Loucy (cell line): ENCODE measurements around the gene NUDT9.
"Not testable (repeated sequence)": the region's sequence is repeated elsewhere in the genome, so short reads cannot be mapped to it uniquely, and the experiment has no call there.

Source experiments
- H2AFZ ChIP-seq: fragments of 200-600 bp; sonication (generic); 2 replicates; pipeline ENCODE4 v1.6.0; 2016; ENCODE audit warnings: antibody characterized with exemption, mild to moderate bottlenecking, low read length, moderate library complexity
- H3F3A ChIP-seq: fragments of 200-600 bp; 2 replicates; pipeline ENCODE4 v1.6.0; 2016; ENCODE audit warnings: antibody characterized with exemption, low read depth, mild to moderate bottlenecking
- H3K27me3 ChIP-seq: fragments of 200-600 bp; sonication (generic); 2 replicates; pipeline ENCODE4 v1.6.1; 2014; ENCODE audit warnings: low read length, mild to moderate bottlenecking; ENCODE audit not compliant: insufficient read depth, poor library complexity, severe bottlenecking
- H3K36me3 ChIP-seq: fragments of 200-600 bp; sonication (generic); 2 replicates; pipeline ENCODE4 v1.6.1; 2016; ENCODE audit warnings: low read length; ENCODE audit not compliant: insufficient read depth
- H3K4me1 ChIP-seq: fragments of 200-600 bp; sonication (generic); 2 replicates; pipeline ENCODE4 v1.5.1; 2014; ENCODE audit warnings: low read length, mild to moderate bottlenecking; ENCODE audit not compliant: insufficient read depth, poor library complexity, severe bottlenecking
- H3K4me2 ChIP-seq: fragments of 200-600 bp; sonication (generic); 2 replicates; pipeline ENCODE4 v1.6.0; 2014; ENCODE audit warnings: antibody characterized with exemption, low read length, low read depth, mild to moderate bottlenecking; ENCODE audit not compliant: poor library complexity, severe bottlenecking
- H3K4me3 ChIP-seq: fragments of 200-600 bp; sonication (generic); 2 replicates; pipeline ENCODE4 v1.5.1; 2014; ENCODE audit warnings: low read length, mild to moderate bottlenecking, mixed read lengths; ENCODE audit not compliant: poor library complexity, severe bottlenecking
- H3K79me2 ChIP-seq: fragments of 200-600 bp; sonication (generic); 2 replicates; pipeline ENCODE4 v1.6.1; 2014; ENCODE audit warnings: low read length; ENCODE audit not compliant: insufficient read depth
- H3K9ac ChIP-seq: fragments of 200-600 bp; sonication (generic); 2 replicates; pipeline ENCODE4 v1.6.0; 2014; ENCODE audit warnings: mild to moderate bottlenecking, low read depth, low read length, moderate library complexity; ENCODE audit not compliant: poor library complexity, severe bottlenecking
- H3K9me2 ChIP-seq: fragments of 200-600 bp; sonication (generic); replicated peaks from 2 replicates; pipeline ENCODE4 v1.6.1; 2016; ENCODE audit warnings: low read depth, low read length, mixed read lengths
- H3K9me3 ChIP-seq: fragments of 200-600 bp; sonication (generic); 2 replicates; pipeline ENCODE4 v1.6.1; 2014; ENCODE audit warnings: mild to moderate bottlenecking, antibody characterized with exemption, low read length, low read depth; ENCODE audit not compliant: insufficient read depth
- H4K20me1 ChIP-seq: fragments of 200-600 bp; sonication (generic); 2 replicates; pipeline ENCODE4 v1.6.0; 2014; ENCODE audit warnings: antibody characterized with exemption, low read length, mild to moderate bottlenecking; ENCODE audit not compliant: insufficient read depth, poor library complexity, severe bottlenecking
- EZH2phosphoT487 ChIP-seq: fragments of 200-600 bp; IDR thresholded peaks from 2 replicates; pipeline ENCODE4 v1.6.1; 2018; ENCODE audit warnings: antibody characterized with exemption, mild to moderate bottlenecking, moderate library complexity, borderline replicate concordance
- TF ChIP-seq, protein P1 (sequence below): fragments of 200-600 bp; sonication (generic); conservative IDR thresholded peaks from 2 replicates; pipeline ENCODE4 v1.5.1; 2014; ENCODE audit warnings: mild to moderate bottlenecking, antibody characterized with exemption, low read length

The NUDT9 gene

DNA sequence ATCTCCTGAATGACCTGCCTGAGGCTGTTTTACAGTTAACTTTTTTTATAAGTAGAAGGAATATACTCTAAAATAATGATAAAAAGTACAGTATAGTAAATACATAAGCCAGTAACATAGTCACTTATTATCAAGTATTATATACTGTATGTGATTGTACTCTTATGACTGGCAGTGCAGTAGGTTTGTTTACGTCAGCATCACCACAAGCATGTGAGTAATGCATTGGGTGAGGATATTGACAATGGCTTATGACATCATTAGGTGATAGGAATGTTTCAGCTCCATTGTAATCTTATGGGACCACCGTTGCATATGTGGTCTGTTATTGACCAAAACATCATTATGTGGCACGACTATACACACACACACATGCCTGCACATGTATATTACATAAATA is 20.5 kb downstream of the NUDT9 start:
- peaks cover 22% of the 10 kb centered on the region; the same call in 1 of the 2 replicates for H3K36me3 ChIP-seq
- TF ChIP-seq, protein P1, sequence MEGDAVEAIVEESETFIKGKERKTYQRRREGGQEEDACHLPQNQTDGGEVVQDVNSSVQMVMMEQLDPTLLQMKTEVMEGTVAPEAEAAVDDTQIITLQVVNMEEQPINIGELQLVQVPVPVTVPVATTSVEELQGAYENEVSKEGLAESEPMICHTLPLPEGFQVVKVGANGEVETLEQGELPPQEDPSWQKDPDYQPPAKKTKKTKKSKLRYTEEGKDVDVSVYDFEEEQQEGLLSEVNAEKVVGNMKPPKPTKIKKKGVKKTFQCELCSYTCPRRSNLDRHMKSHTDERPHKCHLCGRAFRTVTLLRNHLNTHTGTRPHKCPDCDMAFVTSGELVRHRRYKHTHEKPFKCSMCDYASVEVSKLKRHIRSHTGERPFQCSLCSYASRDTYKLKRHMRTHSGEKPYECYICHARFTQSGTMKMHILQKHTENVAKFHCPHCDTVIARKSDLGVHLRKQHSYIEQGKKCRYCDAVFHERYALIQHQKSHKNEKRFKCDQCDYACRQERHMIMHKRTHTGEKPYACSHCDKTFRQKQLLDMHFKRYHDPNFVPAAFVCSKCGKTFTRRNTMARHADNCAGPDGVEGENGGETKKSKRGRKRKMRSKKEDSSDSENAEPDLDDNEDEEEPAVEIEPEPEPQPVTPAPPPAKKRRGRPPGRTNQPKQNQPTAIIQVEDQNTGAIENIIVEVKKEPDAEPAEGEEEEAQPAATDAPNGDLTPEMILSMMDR, result no peak
- TF ChIP-seq EZH2phosphoT487, result no peak
- H3K4me1 ChIP-seq, result no peaks in the 10 kb centered on the region

DNA sequence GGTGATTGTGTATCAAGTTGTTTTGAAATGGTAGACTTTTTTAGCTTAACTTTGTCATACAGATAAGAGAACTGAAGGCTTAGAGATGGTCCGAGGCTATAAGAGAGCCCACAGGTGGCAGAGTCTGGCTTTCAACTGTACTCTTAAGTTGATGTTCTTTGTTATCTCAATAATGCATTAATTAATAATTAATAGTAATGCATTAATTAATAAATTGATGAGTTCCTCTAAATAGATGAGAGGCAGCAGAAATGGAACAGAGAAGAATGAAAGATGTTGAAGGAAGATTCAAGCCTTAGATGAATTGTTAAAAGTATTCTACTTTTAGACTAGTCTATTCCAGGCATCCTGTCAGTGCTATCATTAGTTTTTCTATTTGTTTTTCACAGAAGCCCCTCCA is 22.4 kb downstream of the NUDT9 start:
- H3K9ac ChIP-seq, result no peak overlapping the region
- H3K4me3 ChIP-seq, result no peak overlapping the region
- H3K9me2 ChIP-seq, result no peaks in the 10 kb centered on the region
- H2AFZ ChIP-seq, result no peak overlapping the region
- H3K27me3 ChIP-seq, result no peaks in the 10 kb centered on the region
- peaks cover 11% of the 10 kb centered on the region; the same call in 1 of the 2 replicates for H3K36me3 ChIP-seq
- no peaks in the 10 kb centered on the region for H3K79me2 ChIP-seq
- H3F3A ChIP-seq, result no peaks in the 10 kb centered on the region
- no peaks in the 10 kb centered on the region for H3K4me1 ChIP-seq
- H3K9me3 ChIP-seq, result no peaks in the 10 kb centered on the region
- TF ChIP-seq, protein P1, result no peak
- TF ChIP-seq EZH2phosphoT487, result no peak
- H4K20me1 ChIP-seq, result no peaks in the 10 kb centered on the region
- no peak overlapping the region for H3K4me2 ChIP-seq

More for the DNA sequence above, 20.5 kb downstream of the NUDT9 start:
- Histone ChIP-seq H3K9me3 (no peaks in the 10 kb centered on the region), H3K79me2 (no peaks in the 10 kb centered on the region), H3K9me2 (no peaks in the 10 kb centered on the region), H2AFZ (no peak overlapping the region), H3F3A (no peaks in the 10 kb centered on the region), H3K9ac (no peak overlapping the region), H4K20me1 (no peaks in the 10 kb centered on the region), H3K4me2 (no peak overlapping the region), H3K27me3 (no peaks in the 10 kb centered on the region), H3K4me3 (no peak overlapping the region)

DNA sequence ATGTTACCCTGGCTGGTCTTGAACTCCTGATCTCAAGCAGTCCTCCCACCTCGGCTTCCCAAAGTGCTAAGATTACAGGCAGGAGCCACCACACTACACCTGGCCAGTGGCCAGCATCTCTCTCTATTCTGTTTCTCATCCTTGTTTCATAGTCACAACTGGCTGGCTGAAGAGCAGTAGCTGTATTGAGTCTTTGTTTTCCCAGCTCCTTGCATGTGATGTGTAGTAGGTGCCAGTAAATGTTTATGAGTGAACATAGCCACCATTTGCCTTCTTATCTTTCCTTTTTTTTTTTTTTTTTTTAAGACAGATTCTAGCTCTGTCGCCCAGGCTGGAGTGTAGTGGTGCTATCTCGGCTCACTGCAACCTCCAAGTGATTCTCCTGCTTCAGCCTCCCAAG is 23.6 kb downstream of the NUDT9 start:
- TF ChIP-seq EZH2phosphoT487, result no peak
- TF ChIP-seq, protein P1, result no peak
- Histone ChIP-seq H4K20me1 (no peaks in the 10 kb centered on the region), H2AFZ (no peak overlapping the region), H3K4me1 (no peaks in the 10 kb centered on the region), H3K9ac (no peak overlapping the region), H3K4me2 (no peak overlapping the region), H3K79me2 (no peaks in the 10 kb centered on the region), H3F3A (no peaks in the 10 kb centered on the region), H3K9me2 (no peaks in the 10 kb centered on the region), H3K36me3 (peaks cover 10% of the 10 kb centered on the region; the same call in 1 of the 2 replicates), H3K27me3 (no peaks in the 10 kb centered on the region), H3K9me3 (no peaks in the 10 kb centered on the region), H3K4me3 (no peak overlapping the region)

DNA sequence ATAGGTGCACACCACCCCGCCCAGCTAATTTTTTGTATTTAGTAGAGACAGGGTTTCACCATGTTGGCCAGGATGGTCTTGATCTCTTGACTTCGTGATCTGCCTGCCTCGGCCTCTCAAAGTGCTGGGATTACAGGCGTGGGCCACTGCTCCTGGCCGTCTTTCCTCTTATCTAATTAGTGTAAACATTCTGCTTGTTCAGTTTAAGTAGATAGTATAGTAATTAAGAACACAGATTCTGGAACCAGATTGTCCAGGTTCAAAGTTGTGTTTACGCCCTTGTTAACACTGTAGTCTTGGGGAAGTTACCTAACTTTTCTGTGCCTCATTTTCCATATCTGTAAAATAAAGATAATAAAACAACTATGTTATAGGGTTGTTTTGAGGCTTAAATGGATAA is 24.0 kb downstream of the NUDT9 start:
- not testable (repeated sequence) for H3K9me2 ChIP-seq, H3K79me2 ChIP-seq, H3K9me3 ChIP-seq, H2AFZ ChIP-seq, H3F3A ChIP-seq, H3K4me3 ChIP-seq, H4K20me1 ChIP-seq, H3K4me2 ChIP-seq, H3K4me1 ChIP-seq, H3K9ac ChIP-seq, H3K27me3 ChIP-seq
- peaks cover 14% of the 10 kb centered on the region; the same call in 1 of the 2 replicates for H3K36me3 ChIP-seq
